K562 (cell line): ENCODE measurements around the gene BEND5. TPM values are rescaled to one million over a fixed set of nuclear protein-coding genes. Genes with fewer than 3 reads are reported as not detected.

Source experiments
- ATAC-seq: fragments of 200-7000 bp; cut with Tn5 transposase; 3 replicates; pipeline ENCODE4 v1.9.1; 2020; ENCODE audit warnings: moderate library complexity
- BruUV-seq: library from RNA; stranded (reverse); fragments of 400-500 nt; replicated peaks from 2 replicates; lab custom pipeline; 2021; lab: Mats Ljungman, UMichigan
- CTCF ChIA-PET: fragments of 300-600 bp; formaldehyde crosslinking; extraction: SDS; loops from one replicate; lab custom pipeline; 2021; ENCODE audit warnings: low intra/inter-chr PET ratio; lab: Yijun Ruan, JAX
- POLR2A ChIA-PET: fragments of 300-600, 350-650 bp; sonication (Branson Sonifier 250); formaldehyde crosslinking; extraction: SDS; loops from one replicate; lab custom pipeline; 2021; ENCODE audit warnings: antibody characterized with exemption, inconsistent platforms; lab: Yijun Ruan, JAX
- DNase-seq, 4 experiments: peaks; one replicate each; pipeline versions ENCODE4 v3.0.0 to v3.0.0-alpha.2; 2011 to 2018; ENCODE audit warnings: low spot score in 3 of 4, mixed read lengths in 3 of 4; ENCODE audit errors: extremely low read depth in 1 of 4
- FAIRE-seq: peaks from 2 replicates; lab custom pipeline; 2011; peaks lifted over from hg19 to GRCh38; lab: Jason Lieb, UNC
- H2AFZ ChIP-seq: 2 replicates; pipeline ENCODE4 v1.6.0; 2011; ENCODE audit warnings: low read depth, low read length, control low read depth, inconsistent platforms
- H3K27ac ChIP-seq: fragments of 200-600 bp; 3 replicates; pipeline ENCODE4 v1.8.0; 2011; ENCODE audit warnings: low read depth, mild to moderate bottlenecking, control low read depth, inconsistent platforms, low read length, moderate library complexity, mixed read lengths; ENCODE audit errors: extremely low read depth
- H3K27me3 ChIP-seq, 2 experiments: fragments of 300-600 bp in 1 of 2; 2 replicates in 1 of 2; 3 replicates in 1 of 2; pipeline versions ENCODE4 v1.6.0 to v1.8.0; 2011; ENCODE audit warnings: inconsistent platforms in 2 of 2, low read length in 2 of 2, mild to moderate bottlenecking in 1 of 2, mixed read lengths in 1 of 2, moderate library complexity in 1 of 2; ENCODE audit not compliant: control insufficient read depth in 2 of 2, insufficient read depth in 2 of 2
- H3K36me3 ChIP-seq: fragments of 300-600 bp; 3 replicates; pipeline ENCODE4 v1.8.0; 2011; ENCODE audit warnings: mild to moderate bottlenecking, low read length, inconsistent platforms; ENCODE audit not compliant: control insufficient read depth, insufficient read depth
- H3K4me1 ChIP-seq, 2 experiments: fragments of 200-600 bp in 1 of 2; replicated peaks in 1 of 2; 2 replicates in 1 of 2; 3 replicates in 1 of 2; pipeline versions ENCODE4 v1.5.1 to v1.8.0; 2011; ENCODE audit warnings: inconsistent platforms in 2 of 2, low read length in 2 of 2, mild to moderate bottlenecking in 1 of 2, mixed read lengths in 1 of 2, moderate library complexity in 1 of 2; ENCODE audit not compliant: control insufficient read depth in 2 of 2, insufficient read depth in 2 of 2
- H3K4me2 ChIP-seq: 2 replicates; pipeline ENCODE4 v1.6.1; 2011; ENCODE audit warnings: low read length, control low read depth, inconsistent platforms, mixed read lengths; ENCODE audit not compliant: insufficient read depth
- H3K4me3 ChIP-seq: fragments of 200-600 bp; sonication (generic), shearing (Covaris generic); 2 replicates; pipeline ENCODE4 v1.5.1; 2016; ENCODE audit warnings: control low read depth, inconsistent platforms
- H3K79me2 ChIP-seq: fragments of 200-600 bp; 3 replicates; pipeline ENCODE4 v1.8.0; 2011; ENCODE audit warnings: low read length, inconsistent platforms; ENCODE audit not compliant: control insufficient read depth, insufficient read depth
- H3K9ac ChIP-seq, 2 experiments: 2 replicates each; pipeline versions ENCODE4 v1.6.0 to v1.6.1; 2011; ENCODE audit warnings: low read depth in 2 of 2, low read length in 2 of 2, control low read depth in 1 of 2, inconsistent platforms in 1 of 2, mild to moderate bottlenecking in 1 of 2, mixed read lengths in 1 of 2; ENCODE audit not compliant: insufficient read depth in 1 of 2
- H3K9me1 ChIP-seq: one replicate; pipeline ENCODE4 v1.6.0; 2011; ENCODE audit warnings: inconsistent platforms, mild to moderate bottlenecking, low read length, moderate library complexity; ENCODE audit not compliant: control insufficient read depth, insufficient read depth
- H3K9me3 ChIP-seq: replicated peaks from 2 replicates; pipeline ENCODE4 v1.5.1; 2011; ENCODE audit warnings: low read depth, low read length, inconsistent platforms; ENCODE audit not compliant: control insufficient read depth, insufficient read depth
- H4K20me1 ChIP-seq: replicated peaks from 2 replicates; pipeline ENCODE4 v1.6.1; 2011; ENCODE audit warnings: low read length, inconsistent platforms, mixed read lengths; ENCODE audit not compliant: control insufficient read depth, insufficient read depth
- ATF1 ChIP-seq, 2 experiments: fragments of 450-650 bp in 1 of 2; IDR thresholded peaks; 2 replicates each; pipeline ENCODE4 v1.6.1; 2016; ENCODE audit warnings: missing compliant biosample characterization in 1 of 2, missing genetic modification characterization in 1 of 2
- BRD9 ChIP-seq: fragments of 450-650 bp; IDR thresholded peaks from 2 replicates; pipeline ENCODE4 v1.6.1; 2018; ENCODE audit warnings: low read depth; ENCODE audit not compliant: partially characterized antibody
- CREM ChIP-seq: IDR thresholded peaks from 2 replicates; pipeline ENCODE4 v1.6.1; 2014; ENCODE audit warnings: antibody characterized with exemption, low read depth
- DACH1 ChIP-seq: fragments of 450-650 bp; IDR thresholded peaks from 2 replicates; pipeline ENCODE4 v1.6.1; 2018; ENCODE audit not compliant: partially characterized antibody
- FOXO4 ChIP-seq: fragments of 450-650 bp; formaldehyde crosslinking; IDR thresholded peaks from 2 replicates; pipeline ENCODE4 v1.4.0; 2020; ENCODE audit warnings: mild to moderate bottlenecking, moderate library complexity
- GATA2 ChIP-seq: sonication (generic); formaldehyde crosslinking; IDR thresholded peaks from 2 replicates; pipeline ENCODE4 v1.4.0; 2020; ENCODE audit warnings: mild to moderate bottlenecking, missing genetic modification reagents
- HOXB6 ChIP-seq: fragments of 250-450 bp; sonication (Bioruptor Pico); IDR thresholded peaks from 2 replicates; pipeline ENCODE4 v1.5.1; 2022; ENCODE audit warnings: mild to moderate bottlenecking, borderline replicate concordance
- MECOM ChIP-seq: fragments of 250-450 bp; sonication (Bioruptor Pico); IDR thresholded peaks from 2 replicates; pipeline ENCODE4 v1.8.0; 2022; ENCODE audit warnings: inconsistent platforms
- PCBP1 ChIP-seq: fragments of 200-400 bp; formaldehyde crosslinking; IDR thresholded peaks from 2 replicates; pipeline ENCODE4 v1.6.1; 2018; ENCODE audit warnings: mild to moderate bottlenecking, low read depth, low read length; ENCODE audit not compliant: poor library complexity, severe bottlenecking
- SNRNP70 ChIP-seq: fragments of 200-400 bp; formaldehyde crosslinking; optimal IDR thresholded peaks from 2 replicates; pipeline ENCODE3; 2017; ENCODE audit warnings: low read depth, low read length
- TCF15 ChIP-seq: fragments of 250-450 bp; sonication (Bioruptor Pico); IDR thresholded peaks from 2 replicates; pipeline ENCODE4 v1.8.0; 2022; ENCODE audit warnings: moderate library complexity, mild to moderate bottlenecking, inconsistent platforms
- TCF3 ChIP-seq: sonication (generic); formaldehyde crosslinking; IDR thresholded peaks from 2 replicates; pipeline ENCODE4 v1.4.0; 2020; ENCODE audit warnings: mild to moderate bottlenecking, missing genetic modification reagents
- UBTF ChIP-seq, 2 experiments: IDR thresholded peaks; 2 replicates each; pipeline ENCODE4 v1.6.1; 2012; ENCODE audit warnings: improper control_type of control experiment in 2 of 2, low read depth in 2 of 2, low read length in 2 of 2, borderline replicate concordance in 1 of 2
- ZNF174 ChIP-seq: fragments of 250-450 bp; sonication (Bioruptor Pico); IDR thresholded peaks from 2 replicates; pipeline ENCODE4 v1.4.0; 2020; ENCODE audit warnings: mild to moderate bottlenecking
- ZNF3 ChIP-seq: fragments of 250-450 bp; sonication (Bioruptor Pico); IDR thresholded peaks from 2 replicates; pipeline ENCODE4 v1.5.0; 2021; ENCODE audit warnings: mild to moderate bottlenecking, moderate library complexity
- ZNF639 ChIP-seq, 2 experiments: fragments of 200-800 bp in 1 of 2; sonication (Bioruptor generic) in 1 of 2; sonication (generic) in 1 of 2; formaldehyde crosslinking in 1 of 2; IDR thresholded peaks in 1 of 2; conservative IDR thresholded peaks in 1 of 2; 2 replicates each; pipeline versions ENCODE4 v1.5.0 to v1.6.1; 2016 to 2020; ENCODE audit warnings: missing compliant biosample characterization in 1 of 2, missing genetic modification characterization in 1 of 2, missing genetic modification reagents in 1 of 2
- ZSCAN32 ChIP-seq: fragments of 450-650 bp; formaldehyde crosslinking; IDR thresholded peaks from 2 replicates; pipeline ENCODE4 v1.4.0; 2020; ENCODE audit warnings: mild to moderate bottlenecking, moderate library complexity
- WGBS: fragments of 100-300 bp; shearing (Covaris generic); methylation state at CpG from one replicate; pipeline ENCODE4 v1.1.6; 2016; ENCODE audit warnings: low coverage, mixed read lengths; ENCODE audit not compliant: insufficient coverage; ENCODE audit errors: missing lambda C conversion rate; 5-methylcytosine and 5-hydroxymethylcytosine counted together
- in situ Hi-C: fragments of 300-500 bp; cut with MboI; formaldehyde crosslinking; loops from 4 replicates; pipeline ENCODE4 v1.15.0; 2018; ENCODE audit warnings: inconsistent platforms, mixed read lengths
- intact Hi-C: fragments of 100-400 bp; cut with micrococcal nuclease; formaldehyde crosslinking; loops from 2 replicates; pipeline ENCODE4 v1.14.2; 2022
- polyA plus RNA-seq, 8 experiments: library from polyadenylated mRNA; depleted of rRNA in 4 of 8; stranded (reverse) in 5 of 8; unstranded in 3 of 8; fragments of >200 nt; fragmentation: Nextera tagmentation in 2 of 8; fragmentation: Illumina TruSeq in 1 of 8; extraction: Ambion mirVana in 2 of 8; extraction: Trizol in 1 of 8; gene quantifications; 2 replicates each; pipeline versions ENCODE4 v1.2.1 to v1.2.3, GENCODE V29; 2011 to 2014; ENCODE audit warnings: inconsistent platforms in 1 of 8, missing spikeins in 1 of 8
- total RNA-seq, 7 experiments: library from RNA; depleted of rRNA in 6 of 7; stranded (reverse); fragments of >200 nt in 6 of 7; fragmentation: Illumina TruSeq in 2 of 7; extraction: Trizol in 2 of 7; gene quantifications; 2 replicates each; pipeline versions ENCODE4 v1.2.1 to v1.2.3, GENCODE V29; 2011 to 2021; ENCODE audit warnings: low replicate concordance in 1 of 7

BEND5 gene
- total and polyA plus RNA-seq, 9 of the 15 experiments (the other 6 are each of a cell fraction or from before 2014, with no cell fraction given), result not detected

- Histone ChIP-seq H2AFZ (no peak overlapping the region), H3K36me3 (no peaks in the 10 kb centered on the region), H4K20me1 (no peaks in the 10 kb centered on the region), H3K27ac (no peak overlapping the region), H3K27me3 (no peaks in the 10 kb centered on the region), H3K4me2 (no peak overlapping the region), H3K9me1 (no peaks in the 10 kb centered on the region), H3K4me1 (no peaks in the 10 kb centered on the region), H3K79me2 (no peaks in the 10 kb centered on the region), H3K4me3 (no peak overlapping the region), H3K9ac (no peak overlapping the region), H3K9me3 (no peaks in the 10 kb centered on the region)
- WGBS, result 0% methylated on average over 1 of the region's 1 CpG
- intact Hi-C loops (no loop called here), in situ Hi-C loops (no loop called here)
- ChIA-PET CTCF (no interaction called here), POLR2A (no interaction called here)
- BruUV-seq, result no TSS peak
- DNase-seq (no peak), FAIRE-seq (no peak), ATAC-seq (no peak)
- TF ChIP-seq SNRNP70 (no peak), TCF15 (CRISPR knock-in tag) (no peak), GATA2 (CRISPR knock-in tag) (no peak), ZNF639 (CRISPR knock-in tag; conservative IDR thresholded peaks at IDR 0.05 in 1 of 2, IDR thresholded peaks at IDR 0.05 in 1 of 2) (no peak), PCBP1 (no peak), ZSCAN32 (CRISPR knock-in tag) (no peak), CREM (no peak), UBTF (IDR thresholded peaks at IDR 0.05; ENCODE audit: borderline replicate concordance in 1 of 2, low read depth in 2 of 2, low read length in 2 of 2) (no peak), TCF3 (CRISPR knock-in tag) (no peak), ATF1 (CRISPR knock-in tag; IDR thresholded peaks at IDR 0.05) (no peak), ATF1 (tag; IDR thresholded peaks at IDR 0.05) (no peak), FOXO4 (CRISPR knock-in tag) (no peak), DACH1 (no peak), ZNF174 (CRISPR knock-in tag) (no peak), ZNF3 (CRISPR knock-in tag) (no peak), MECOM (no peak), BRD9 (no peak), HOXB6 (CRISPR knock-in tag) (no peak)
Observed at GRCh38 chr1:48794816-48795215, 18.1 kb upstream of the BEND5 start.
